Activated CD4-positive, alpha-beta T cell treated with anti-CD3 and anti-CD28 coated beads for 1 hour (primary cell): Measurements from ENCODE around the gene POU2F3.
"Not testable (repeated sequence)": the region's sequence is repeated elsewhere in the genome, so short reads cannot be mapped to it uniquely, and the experiment has no call there.

Experiments used
- DNase-seq: peaks from one replicate; pipeline ENCODE4 v3.0.0-alpha.2; 2020

Gene POU2F3

DNA sequence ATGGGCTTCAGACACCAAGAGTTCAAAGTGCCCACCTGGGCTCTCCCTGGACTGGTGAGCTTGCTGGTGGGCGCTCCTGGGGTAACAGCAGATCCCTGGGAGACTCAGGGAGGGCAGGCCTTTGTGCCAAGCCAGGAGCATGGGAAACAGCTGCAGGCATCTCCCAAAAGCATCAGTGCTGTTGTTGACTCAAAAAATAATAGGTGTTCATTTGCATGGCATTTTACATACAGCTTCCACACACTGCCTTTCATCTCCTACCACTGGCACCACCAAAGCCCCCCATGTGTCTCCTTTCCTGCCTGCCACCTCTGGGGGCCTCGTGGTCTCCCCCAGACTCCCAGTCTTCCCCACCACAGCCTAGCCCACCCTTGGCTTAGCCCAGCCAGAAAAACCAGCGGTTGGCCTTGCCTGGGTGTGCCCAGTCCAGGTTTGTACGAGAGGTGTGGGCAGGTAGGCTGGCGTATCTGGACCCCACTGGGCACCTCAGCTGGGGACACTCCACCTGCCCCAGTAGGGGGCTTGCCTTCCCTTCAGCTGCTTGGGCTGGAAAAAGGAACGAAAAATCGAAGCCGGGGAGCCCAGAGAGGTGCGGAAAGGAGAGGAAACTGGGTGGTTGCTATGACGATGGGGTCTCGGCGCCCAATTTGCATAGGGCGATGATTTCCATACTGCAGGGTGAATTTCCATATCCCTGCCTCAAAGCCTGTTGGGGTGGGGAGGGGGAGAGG is 15.0 kb downstream of the POU2F3 start:
- DNase-seq, result no peak

DNA sequence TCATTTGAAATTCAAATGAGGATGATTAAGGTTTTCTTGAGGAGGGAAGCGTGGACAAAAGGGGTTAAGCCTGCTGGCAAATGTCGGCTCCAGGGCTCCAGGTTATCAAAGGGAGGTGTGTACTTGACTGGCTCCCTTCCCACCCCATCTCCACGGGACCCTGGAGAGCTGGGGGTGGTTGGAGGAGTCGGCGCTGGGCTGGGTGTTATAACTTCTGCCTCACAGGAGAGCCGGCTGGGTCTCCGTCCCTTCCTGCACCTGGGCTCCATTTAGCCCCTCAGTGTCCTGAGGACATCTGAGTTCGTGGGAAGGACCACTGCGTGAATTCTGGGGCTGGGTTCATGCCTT is 15.6 kb downstream of the POU2F3 start:
- no peak for DNase-seq

DNA sequence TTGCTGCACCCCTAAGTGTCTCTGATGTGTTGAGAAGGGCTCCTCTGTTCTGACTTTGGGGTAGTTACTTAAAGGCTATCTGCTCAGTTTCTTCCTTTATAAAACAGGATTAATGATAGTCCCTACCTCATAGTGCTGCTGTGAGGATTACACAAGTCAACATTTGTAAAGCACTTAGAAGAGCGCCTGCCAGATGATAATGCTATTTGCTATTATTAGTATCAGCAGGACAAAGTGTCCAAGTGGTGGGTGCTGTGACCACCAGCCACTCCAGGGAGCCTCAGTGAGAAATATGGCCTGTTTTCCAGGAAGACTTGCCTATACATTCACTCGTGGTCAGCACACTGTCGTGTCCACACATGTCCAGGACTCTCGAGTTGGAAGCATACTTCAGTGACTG is 16.2 kb downstream of the POU2F3 start:
- no peak for DNase-seq

DNA sequence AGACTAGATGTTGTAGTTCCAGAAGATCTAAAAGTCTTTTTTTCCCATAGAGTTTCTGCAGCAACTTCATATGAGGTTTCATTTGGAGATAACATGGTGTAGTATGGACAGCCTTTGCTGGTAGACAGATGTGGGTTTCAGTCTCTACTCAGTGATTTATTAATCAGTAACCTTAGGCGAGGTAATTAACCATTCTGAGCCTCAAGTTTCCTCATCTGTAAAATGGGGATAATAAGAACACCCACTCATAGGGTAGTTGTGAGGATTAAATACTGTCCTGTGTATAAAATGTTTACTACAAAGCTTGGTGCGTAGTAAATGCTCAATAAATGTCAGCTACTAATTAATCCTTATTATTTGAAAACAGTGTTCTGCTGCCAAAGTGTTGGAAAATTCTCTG is 16.8 kb downstream of the POU2F3 start:
- no peak for DNase-seq

DNA sequence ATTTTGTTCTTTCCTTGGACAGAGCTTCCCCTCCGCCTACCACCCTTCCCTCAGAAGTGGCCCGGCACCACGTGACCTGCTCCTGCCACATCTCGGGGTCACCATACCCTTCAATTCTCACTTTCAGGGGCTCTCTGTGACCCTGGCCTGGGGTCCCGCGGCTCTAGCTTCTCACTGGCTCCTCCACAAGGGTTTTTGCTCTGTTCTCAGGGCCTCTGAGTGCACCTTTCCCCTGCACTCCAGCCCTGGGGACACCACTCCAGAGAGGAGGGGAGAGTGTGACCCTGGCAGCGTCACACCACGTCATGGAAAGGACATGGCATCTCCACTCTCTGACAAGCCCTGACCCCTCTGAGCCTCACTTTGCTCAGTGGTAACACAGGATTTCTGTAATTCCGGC is 17.4 kb downstream of the POU2F3 start:
- DNase-seq, result no peak

DNA sequence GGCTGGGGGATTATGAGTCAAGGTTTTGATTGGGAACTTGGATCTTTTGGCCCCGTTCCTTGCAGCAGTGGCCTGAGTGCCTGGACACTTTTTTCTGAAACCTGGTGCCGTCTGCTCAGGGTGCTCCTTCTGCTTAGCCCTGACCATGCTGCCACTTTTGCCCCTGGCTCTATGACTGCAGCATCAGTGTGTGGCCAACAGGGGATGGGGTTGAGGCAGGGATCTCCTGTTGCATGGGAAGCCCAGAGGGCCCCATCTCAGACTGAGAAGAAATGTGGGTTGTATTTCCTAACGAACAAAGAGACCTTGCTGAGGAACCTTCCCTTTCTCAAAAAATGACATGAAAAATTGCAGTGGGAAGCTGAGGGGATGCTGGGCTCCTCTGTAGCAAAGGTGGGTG is 18.7 kb downstream of the POU2F3 start:
- no peak for DNase-seq

DNA sequence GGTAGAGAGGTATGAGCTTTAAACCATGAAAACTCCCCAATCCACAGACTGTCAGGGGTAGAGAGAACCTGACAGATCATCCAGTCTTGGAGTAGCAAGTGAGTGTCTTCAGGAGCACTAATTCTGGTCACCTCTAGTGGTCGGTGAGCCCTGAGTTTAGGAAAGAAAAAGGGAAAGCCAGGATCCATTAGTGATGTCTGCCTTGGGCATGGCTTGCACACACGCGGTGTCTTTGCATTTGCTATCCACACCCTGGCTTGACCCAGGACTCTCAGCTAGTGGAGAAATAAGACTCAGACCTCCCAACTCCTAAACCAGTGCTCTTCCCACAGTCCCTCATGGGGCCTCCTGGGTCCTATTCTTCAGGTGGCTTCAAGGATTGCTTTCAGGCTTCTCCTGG is 19.3 kb downstream of the POU2F3 start:
- DNase-seq, result no peak

DNA sequence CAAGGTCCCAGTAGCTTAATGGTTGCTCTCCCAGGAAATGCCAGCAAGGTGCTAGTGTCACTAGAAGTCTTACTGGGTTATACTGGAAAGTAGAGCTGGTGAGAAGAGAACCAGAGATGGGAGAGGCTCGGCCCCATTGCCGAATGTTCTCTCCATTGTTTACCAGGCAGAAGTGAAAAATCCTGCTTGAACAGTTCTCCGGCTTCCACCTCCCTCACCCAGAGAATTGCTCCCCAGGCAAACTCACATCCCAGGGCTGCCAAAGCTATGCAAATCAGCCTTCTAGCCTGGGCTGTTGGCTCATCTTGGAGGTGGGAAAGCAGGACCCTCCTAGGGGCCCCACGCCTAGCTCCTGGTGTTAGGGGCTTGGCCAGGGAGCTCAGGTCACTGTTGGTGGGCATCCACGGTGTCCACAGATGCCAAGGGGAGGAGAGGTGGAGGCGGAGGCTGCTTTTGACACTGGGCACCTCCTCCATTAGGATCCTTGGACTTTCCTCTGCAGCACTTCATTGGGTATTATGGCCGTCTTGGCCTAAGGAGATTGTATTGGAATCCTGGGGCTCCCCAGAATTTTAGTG is 20.1 kb downstream of the POU2F3 start:
- no peak for DNase-seq

DNA sequence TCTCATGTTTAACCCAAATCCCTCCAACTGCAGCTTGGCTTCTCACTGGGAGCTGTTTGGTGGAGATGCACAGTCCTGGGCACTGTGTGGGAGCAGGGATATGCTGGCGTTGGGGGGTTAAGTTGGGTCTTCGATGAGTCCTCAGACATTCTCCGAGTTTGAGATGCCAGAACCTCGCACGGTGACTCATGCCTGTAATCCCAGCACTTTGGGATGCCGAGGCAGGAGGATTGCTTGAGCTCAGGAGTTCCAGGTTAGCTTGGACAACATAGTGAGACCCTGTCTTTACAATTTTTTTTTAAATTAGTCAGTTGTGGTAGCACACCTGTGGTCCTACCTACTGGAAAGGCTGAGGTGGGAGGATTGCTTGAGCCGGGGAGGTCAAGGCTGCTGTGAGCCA is 20.7 kb downstream of the POU2F3 start:
- no peak for DNase-seq

DNA sequence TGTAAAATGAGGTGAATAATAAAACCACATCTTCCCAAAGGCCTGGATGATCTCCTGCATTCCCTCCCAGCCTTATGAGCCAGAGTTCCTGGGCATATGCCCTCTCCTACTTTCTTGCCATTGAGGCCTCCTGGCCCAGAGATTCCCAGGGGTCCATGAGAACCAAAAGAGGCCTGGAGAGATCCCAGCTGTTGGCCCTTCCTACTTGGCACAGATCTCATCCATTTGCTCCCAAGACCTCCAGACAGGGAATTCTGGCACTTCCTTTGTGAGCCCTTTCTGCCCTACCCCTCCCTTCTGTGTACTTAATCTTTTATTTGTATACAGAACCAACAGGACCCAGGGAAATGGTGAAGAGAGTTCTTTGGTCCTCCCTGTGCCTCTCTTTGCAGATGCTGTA is 21.4 kb downstream of the POU2F3 start:
- no peak for DNase-seq

DNA sequence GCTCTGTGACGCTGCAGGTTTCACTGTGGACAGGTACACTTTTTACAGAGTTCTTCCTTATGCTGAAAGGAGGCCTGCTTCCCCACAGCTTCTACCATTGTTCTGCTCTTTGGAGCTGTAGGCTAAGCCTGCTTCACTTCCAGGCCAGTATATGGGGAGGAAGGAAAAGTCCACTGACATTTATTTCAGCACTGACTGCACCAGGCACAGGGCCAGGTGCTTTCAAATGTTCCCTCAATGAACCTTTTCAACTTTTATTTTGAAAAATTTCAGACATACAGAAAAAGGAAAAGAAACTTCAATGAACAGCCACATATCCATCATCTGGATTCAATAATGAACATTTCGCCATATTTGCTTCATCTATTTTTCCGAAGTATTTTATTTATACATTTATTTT is 22.0 kb downstream of the POU2F3 start:
- no peak for DNase-seq

DNA sequence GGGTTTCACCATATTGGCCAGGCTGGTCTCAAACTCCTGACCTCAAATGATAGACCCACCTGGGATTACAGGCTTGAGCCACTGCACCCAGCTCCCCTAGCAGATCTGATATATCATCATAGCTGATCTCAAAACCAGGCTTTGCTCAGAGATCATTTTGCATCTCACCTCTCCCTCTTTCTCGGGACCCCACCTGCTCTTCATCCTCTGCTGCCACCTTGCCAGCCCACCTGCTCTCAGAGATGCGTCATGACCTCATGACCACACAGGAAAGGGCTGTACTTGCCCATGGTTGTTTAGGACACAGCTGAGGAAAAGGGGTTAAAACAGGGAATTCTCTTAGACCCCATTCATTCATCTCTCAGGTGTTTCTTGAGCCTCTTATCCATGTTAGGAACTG is 27.4 kb downstream of the POU2F3 start:
- no peak for DNase-seq

DNA sequence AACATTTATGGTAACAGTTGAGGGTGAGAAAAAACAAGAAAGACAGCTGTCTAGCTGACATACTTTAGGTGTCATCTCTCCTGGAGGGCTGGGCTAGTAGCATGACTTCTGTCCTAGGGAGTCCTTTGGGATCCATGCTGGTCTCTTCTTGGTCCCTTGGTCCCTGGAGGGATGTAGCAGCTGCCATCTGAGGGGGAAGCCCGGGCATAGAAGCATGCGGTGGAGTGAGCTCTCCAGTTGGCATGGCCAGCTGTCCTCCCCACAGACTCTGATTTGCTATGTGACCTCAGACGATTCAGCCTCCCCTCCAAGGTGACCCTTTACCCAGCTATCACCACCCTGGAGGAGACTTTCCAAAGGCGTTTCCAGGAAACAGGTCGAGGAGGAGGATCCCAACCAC is 28.7 kb downstream of the POU2F3 start:
- DNase-seq, result no peak

DNA sequence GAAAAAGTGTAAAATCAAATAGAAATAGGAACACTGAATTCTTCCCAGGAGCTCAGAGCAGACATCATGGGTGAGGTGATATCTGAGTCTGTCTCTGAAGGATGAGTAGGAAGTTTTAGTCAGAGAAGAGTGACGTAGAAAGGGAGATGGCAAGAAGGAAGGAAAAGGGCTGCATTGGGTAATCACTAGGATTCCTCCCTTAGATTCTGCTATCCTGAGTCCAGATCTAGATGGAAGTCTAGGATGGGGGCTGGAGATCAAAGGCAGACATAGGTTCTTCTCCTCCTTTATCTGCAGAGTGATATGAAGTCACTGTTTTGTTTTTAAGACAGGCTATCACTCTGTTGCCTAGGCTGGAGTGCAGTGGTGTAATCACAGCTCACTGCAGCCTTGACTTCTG is 30.4 kb downstream of the POU2F3 start:
- no peak for DNase-seq

DNA sequence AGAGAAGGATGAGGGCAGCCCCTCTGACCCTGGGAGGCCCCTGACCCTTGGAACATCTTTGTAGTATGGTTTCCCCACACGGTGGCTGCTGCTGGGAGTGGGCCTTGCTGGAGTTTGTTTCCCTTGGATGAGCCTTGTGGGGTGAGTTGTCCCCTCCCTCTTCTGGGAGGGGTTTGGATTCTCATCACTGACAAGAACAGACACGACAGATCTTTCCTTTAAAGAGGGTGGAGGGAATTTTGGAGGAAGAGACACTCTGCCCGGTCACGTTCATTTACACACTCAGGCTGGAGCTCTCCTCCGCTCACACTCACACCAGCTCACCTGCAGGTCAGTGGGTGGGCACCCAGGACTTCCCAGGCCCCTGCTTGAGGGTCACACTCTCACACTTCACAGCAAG is 31.7 kb downstream of the POU2F3 start:
- no peak for DNase-seq

DNA sequence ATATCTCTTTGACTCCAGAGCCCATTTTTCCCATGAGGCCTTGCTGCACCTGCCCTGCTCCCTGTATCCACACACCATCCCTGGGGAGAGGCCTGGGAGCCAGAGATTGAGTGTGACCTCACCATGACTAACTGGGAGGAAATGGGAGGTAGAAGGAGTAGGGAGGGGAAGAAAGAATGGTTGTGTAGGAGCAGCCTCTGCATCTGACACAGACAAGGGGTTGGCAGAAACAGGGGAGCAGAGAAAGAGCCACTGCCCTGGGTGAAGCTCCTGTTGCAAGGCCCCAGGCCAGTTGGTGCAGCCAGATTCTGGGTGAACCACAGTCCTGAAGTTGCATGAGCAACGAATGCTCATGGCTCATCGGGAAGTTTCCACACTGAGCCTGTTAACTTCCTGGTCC is 32.4 kb downstream of the POU2F3 start:
- DNase-seq, result no peak

DNA sequence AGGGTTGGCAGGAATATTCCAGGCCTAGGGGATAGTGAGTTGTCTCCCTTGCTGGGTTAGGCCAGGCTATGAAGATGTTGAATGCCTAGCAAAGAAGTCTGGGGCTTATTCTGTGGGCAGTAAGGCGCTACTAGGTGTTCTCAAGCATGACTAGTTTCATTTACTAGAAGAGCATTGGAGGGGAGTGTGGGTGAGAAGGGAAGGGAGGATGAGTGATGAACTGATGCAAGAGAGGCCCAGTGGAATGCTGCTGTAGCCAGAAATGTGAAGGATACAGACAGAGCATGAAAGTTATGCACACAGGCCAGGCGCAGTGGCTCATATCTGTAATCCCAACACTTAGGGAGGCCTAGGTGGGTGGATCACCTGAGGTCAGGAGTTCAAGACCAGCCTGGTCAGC is 33.5 kb downstream of the POU2F3 start:
- no peak for DNase-seq

DNA sequence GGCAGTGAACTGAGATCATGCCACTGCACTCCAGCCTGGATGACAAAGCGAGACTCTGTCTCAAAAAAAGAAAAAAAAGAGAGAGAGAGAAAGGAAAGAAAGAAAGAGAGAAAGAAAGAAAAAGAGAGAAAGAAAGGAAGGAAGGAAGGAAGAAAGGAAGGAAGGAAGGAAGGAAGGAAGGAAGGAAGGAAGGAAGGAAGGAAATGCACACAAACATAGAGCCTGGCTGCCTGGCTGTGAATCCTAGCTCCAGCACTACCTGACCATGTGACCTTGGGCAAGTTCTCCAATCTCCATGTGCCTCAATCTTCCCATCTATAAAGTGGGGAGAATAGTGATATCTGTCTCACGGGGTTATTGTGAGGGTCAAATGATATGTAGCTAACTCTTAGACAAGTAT is 34.0 kb downstream of the POU2F3 start:
- DNase-seq, result not testable (repeated sequence)

DNA sequence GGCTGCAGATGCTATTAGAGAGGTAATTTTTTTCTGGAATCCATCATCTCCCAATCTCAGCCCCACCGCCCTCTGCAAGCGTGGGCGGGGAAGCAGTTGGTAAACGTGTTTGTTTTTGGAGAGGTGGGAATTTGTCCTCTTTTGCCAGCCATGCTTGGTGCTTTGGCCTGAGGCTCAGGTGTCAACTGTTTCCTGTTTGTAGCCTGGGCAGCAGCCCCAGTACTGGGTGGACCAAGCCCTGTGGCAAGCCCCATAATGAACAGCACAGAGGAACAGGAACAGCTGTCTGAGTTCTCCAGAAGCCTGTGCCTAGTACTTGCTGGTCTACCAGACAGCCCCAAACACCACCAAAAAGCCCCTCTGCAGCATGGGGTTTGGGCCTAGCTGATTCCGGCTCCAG is 39.6 kb downstream of the POU2F3 start:
- DNase-seq, result no peak

DNA sequence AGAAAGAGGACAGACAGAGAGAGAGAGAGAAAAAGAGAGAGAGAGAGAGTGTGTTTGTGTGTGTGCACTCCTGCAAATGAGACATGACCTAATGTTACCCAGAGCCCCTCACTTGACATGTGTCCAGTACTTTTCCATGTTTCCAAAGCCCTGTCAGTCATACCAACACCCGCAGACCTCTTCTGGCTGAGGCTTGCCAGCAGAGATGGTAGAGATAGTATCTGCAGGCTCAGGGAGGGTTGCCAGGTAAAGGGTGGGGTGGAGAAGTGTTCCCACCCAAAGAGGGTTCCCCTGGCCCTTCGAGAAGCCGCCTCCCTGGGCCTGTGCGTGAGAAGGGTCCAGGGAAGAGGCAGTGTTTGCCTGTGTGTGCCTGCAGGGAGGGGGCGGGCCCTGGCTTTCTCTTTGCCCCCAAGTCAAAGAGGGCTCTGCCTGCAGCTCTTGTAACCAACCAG is 40.7 kb downstream of the POU2F3 start:
- DNase-seq, result no peak

DNA sequence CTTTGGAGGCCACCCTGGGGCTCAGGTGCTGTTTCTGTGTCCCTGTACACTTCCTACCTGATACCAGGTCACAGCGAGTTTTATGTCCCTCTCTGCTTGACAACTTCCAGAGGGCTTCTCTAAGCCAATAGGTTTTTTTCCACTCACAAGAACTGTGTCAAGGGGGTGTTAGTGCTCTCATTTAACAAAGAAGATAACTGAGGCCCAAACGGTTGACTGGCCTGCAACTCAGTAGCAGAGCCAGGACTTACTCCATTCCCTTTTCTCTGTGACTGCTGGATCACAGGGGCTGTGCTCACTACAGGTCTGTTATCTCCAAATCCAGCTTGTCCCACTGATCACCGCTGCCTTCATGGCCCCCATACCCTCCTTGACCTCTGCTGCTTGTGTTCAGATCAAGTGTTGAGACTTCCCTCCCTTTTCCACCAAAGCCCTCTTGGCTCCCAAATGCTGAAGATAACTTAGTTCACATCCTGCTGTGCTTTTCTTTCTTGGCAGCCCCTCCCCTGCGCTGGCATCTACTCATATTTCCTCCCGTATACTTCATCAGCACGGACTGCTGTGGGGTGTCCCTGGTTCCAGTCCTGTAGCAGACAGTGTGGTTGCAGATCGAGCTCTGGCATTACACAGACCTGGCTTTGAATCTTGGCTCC is 41.3 kb downstream of the POU2F3 start:
- no peak for DNase-seq

DNA sequence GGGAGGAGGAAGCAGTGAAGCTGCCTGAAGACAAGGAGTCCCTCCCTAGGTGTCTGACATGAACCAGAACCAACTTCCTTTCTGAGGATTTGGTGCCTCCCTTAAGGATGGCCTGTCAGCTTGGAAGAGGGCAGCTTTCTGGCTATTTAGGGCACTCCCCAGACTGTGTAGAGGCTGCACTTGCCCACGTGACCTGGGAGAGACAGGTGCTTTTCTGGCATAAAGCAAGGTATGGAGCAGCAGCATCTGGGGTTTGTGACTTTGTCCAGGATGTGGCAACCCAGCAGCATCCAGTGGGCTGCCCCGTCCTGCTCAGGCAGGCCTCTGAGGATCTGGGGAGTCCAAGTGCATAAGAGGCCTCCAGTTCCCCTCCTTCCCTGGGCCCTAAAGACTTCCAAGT is 43.2 kb downstream of the POU2F3 start:
- no peak for DNase-seq

DNA sequence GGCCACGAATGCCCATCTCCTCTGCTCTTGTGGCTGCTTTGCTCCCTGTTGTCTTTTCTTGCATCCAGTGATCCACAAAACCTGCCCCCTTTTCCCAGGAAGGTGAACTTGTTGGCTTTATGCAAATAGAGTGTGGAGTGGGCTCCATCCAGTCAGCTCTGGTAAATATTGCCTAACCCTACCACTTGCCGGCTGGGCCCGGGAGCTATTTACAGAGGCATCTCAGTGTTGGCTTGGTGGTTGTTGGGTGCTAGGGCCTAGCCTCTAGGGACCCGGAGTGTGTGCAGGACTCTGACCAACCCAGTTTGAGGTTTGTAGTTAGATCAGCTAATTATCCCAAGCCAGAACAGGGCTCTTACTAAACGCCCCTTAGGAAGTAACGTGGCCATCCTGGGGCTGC is 44.3 kb downstream of the POU2F3 start:
- DNase-seq, result no peak

DNA sequence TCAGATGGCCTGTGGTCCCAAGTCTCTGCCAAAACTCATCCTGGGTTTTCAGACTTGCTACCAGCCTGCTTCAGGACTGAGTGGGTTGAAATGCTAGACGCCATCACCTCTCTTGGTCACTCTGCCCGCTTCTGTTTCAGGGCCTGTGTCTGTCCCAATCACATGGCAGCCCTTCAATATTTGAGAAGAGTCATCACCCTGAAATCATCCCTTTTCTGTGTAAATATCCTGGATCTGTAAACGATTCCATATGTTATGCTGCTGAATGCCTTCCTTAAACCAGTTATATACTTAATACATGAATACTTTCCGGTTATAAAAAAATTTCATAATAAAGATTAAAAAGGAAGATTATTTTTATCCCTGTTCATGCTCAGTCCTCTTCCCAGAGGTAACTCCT is 45.3 kb downstream of the POU2F3 start:
- no peak for DNase-seq

DNA sequence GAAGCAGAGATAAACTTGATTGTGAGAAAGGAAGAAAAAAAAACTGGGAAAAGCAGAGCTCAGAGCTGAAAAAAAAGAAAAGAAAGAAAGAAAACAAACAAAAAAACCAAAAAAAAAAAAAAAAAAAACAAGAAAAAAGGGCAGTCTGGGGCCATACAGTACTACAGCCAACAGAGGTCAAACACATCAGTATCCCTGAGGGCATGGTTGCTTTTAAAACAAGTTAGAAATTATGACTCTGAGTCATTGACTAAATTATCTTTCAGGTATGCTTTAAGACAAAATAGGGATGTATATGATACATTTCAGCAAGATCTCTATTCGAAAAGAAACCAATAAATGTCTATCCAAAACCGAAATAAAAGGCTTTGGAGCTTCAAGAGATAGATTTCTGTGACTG is 48.1 kb downstream of the POU2F3 start:
- DNase-seq, result no peak
